Measurements from ENCODE around the gene LRIG1.

LRIG1 gene

DNA sequence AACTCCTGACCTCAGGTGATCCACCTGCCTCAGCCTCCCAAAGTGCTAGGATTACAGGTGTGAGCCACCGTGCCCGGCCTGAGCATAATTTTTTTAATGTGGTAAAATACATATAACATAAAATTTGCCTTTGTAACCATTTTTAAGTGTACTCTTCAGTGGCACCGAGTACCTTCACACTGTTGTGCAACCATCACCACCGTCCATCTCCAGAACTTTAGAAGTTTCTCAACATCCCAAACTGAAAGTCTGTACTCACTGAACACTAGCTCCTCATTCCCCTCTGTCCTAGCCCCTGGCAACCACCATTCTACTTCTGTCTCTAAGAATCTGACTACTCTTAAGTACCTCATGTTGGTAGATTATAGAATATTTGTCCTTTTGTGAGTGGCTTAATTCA, 35.2 kb downstream of the LRIG1 start:
- DNase-seq: no peak

DNA sequence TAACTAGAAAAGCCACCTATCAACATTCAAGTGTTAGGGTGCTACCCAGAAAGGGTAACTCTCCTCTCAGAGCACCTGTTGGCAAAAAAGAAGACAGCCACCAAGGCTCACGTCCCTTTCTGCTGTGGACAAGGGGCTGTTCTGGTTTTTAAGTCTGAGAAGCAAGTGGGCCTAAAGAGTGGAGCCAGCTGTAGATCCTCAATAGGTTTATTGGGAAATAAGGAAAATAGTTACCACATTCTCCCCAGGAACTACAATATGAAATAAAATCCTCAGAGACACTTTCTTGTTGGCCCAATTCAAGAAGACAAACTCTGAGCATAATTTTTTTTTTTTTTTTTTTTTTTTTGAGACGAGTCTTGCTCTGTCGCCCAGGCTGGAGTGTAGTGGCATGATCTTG, 35.8 kb downstream of the LRIG1 start:
- no peak for DNase-seq

DNA sequence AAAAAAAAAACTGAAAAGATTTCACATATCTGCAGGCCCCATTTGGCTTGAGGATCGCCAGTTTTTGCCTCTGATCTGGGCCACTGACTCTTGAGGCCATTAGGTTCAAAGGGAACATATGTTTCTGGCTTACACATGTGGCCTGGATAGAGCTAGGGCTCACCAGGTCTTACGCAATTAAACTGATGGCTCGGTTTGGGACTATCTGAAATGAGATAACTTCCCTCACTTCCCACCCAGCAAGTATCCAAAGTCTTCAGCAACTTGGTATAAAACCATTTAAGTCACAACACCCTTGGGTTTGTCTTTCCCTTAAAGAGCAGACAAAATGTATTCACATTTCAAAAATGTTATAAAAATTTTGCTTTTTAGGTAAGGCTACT, 36.3 kb downstream of the LRIG1 start:
- DNase-seq: no peak

DNA sequence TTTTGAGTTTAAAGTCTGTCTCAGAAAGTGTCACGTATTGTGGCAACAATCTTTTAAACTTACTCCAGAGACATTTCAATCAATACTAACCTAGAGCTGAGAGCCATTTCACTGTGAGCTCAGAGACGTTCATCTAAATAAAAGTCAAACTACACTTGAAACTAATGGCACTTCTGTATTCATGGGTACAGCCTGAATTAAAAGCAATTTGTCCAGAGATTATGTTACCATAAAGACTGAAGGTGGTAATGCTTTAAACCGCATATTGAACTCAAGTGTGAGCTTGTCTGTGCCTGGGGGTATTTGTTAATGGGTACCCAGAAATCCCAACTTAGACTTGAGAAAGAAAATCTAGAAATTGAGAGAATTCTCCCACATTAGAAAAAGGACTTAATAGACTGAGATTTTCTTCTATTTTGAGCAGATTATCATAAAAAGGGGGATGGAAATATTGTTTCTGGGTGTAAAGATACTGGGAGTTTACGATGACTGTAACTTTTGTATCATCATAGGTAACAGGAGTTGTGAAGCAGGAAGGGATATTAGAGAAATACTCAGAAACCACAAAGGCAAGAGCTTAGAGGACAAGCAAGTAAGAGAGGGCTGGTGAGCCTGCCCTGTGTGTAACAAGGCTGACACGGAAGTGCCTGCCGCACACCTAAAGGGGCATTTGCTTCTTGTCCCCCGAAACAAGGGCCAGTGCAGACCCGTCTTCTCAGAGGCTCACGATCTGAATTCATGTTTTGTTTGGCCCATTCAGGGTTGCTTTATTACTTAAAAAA, 36.9 kb downstream of the LRIG1 start:
- DNase-seq: no peak

DNA sequence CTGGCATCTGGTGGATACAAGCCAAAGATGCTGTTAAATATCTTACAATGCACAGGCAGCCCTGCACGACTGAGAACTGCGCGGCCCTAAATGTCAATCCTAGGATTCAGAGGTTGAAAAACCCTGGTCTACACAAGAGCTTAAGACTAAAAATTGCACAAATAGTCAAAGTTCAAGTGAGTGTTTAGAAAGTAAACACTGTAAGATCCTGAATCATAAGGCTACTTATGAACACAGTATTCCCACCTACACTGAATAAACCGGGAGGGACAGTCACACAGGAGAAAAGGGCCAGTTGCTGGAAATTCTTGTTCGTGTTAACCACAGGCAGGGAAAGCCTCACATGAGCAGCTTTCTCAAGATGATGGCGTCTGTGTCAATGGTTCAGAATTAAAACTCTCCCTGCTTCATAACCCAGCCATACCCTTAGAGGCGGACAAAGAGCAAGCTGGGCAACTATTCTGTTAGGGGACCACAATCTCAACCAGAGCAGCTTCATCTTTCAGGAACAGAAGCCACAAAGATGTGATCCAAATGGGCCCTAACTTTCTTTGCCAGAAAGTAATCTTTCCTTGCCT, 37.7 kb downstream of the LRIG1 start:
- DNase-seq: no peak

DNA sequence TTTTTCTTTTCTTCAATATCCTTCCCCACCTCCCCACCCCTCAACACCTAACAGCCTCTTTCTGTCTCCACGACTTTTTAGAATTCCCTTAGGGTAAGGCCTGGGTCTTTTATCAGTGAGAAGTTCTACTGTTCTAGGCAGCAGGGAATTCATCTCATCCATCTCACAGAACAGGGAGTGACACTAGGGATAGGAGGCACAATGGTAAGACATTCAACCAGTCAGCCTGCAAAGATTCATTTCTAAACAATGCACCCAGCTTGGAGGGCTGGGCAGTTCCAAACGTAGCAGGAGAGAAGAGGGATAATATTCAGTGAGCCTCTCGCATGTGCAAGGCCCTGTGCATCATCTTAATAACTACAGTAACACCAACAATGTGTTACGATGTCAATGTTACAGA, 43.6 kb downstream of the LRIG1 start:
- no peak for DNase-seq

DNA sequence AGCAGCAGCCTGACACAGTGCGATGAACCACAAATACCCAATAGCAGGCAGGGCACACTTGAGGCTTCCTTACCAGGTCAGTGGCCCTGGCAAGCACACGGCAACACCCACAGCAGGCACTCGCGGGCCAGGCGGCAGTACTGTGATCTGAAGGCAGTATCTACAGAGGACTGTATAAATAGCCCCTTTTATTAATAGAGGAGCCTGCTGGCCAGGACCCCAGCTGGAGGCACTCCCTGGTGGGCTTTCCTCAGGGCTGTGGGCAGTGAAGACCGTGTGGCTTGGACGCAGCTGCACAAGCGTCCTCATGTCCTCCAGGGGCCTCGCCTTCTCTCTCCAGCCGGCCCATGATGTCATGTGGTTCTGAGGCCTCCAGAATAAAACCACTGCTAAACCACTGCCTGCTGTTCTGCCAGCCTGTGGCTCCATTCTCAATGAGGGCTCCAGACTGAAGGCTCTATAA, 44.1 kb downstream of the LRIG1 start:
- no peak for DNase-seq

DNA sequence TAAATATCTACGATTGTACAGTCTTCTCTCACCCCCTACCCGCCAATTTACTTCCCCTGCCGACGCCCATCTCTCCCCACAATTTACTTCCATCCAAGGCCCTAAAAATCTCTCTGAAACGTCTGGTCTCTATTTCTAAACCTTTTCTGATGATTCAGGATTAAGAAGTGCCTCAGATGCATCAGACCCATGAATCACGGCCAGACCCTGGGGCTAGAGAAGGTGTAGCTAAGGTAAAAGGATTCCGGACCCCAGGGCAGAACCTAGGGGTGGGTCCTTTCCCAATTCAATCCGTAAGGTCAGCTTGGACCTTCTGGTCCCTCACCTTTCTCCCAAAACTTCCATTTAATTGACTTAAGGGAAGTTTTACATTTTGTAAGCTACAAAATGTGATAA, 46.4 kb downstream of the LRIG1 start:
- no peak for DNase-seq

DNA sequence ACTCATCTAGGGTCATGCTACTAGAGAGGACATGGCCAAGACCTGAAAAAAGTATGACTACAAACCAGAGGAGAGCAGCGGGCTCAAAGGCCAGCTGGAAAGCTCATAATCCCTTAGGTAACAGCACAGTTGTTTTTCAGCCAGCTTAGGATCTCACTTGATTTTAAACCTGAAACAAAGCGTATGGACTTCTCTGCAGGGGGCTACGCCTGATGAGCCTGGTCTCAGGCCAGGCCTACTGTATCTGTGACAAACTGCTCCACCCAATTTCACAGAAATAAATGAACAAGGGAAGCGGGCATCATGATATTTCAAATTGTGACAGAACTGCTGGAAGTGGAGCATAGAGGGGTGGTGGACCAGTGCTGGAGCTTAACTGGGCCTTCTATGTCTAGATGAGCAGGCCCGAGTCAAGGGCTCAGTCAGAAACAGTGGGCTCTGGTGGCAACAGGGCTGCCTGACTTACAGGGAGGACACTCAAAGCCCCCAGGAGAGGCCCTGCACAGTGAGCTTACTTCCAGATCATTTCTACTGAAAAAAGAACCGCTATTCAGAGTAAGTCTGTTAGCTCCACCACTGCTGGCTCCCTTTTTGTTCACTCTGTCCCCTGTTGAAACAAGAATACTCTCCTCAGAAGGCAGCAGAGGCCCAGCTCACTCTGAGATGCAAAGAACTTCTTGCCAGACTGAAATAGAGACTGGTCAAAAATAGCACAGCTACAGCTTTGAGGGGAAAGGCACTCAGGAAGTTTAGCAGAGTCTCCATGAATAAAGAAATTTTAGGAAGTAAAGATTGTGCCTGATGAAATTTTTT, 47.0 kb downstream of the LRIG1 start:
- DNase-seq: no peak

DNA sequence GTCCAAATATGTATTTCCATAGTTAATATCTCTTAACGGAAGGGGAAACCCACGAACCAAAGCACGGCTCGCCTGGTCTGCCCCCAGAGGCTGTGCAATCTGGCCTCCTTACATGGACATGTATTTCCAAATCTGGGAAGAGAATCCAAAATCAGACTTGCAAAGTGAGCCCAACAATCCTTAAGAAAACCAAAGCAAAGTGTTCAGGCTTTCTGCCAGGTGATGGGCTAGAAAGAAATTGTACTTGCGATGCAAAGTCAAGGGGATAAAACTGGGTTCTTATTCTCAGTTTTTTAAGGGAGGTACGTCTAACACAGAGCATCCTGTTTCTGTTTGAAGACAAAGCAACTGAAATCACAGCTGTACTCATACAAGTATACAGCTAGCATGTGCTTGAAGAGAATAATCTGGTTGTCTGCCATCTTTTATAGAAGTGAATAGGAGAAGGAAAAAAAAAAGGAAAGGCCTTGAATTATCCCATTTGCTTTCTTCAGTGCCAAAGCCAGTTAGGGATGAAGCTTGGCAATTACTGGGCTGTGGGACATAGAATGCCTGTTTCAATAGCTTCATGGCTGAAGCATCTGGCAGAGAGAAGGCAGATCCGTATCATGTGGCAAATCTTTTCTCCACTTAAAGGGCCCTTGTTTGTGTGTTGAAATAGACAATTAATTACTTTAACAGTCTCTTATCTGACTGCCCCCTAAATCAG, 48.4 kb downstream of the LRIG1 start:
- DNase-seq: peak; percentile 43

DNA sequence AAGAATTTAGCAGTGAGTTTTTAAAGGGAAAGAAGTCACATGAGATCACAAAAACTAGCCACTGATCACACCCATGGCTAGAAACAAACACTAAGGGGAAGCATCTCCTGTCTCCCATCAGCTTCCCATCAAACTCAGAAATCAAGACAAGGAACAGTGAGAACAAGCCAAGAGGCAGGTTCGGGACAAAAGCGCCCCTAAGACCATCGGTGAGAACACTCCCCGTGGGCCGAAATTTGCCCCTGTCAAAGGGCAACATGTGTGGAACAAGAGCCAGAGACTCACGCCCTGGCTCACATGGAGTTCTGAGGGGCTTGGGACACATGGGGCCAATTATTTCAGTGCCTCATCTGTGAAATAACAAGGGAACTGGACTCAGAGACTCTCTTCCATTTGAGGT, 49.1 kb downstream of the LRIG1 start:
- DNase-seq: no peak

DNA sequence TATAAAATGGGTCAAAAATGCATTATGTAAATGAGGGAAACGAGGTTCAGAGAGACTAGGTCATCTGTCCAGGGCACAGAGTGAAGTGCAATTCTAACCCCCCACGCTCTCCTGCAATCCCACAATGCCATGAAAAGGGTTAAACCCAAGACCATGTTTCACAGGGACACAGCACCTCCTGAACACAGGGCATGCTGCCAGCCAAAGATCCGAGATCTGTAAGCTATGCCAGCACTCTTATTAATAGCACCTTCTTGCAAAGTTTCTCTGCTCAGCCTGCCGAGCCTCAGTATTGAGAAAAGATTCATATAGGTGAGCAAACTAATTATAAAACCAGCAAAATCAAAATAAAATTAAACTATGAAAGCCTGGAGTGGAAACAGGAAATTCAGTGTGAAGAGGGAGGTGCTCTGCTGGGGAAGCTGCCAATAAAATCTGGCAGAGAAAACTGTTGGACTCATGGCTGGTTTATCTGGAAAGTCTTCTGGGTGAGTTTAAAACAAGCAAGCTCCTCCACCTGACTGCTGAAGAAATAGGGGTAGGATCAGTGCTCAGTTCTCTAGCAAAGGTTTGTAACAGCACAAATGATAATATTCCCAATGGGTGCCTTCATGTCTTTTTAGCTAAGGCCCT, 50.3 kb downstream of the LRIG1 start:
- no peak for DNase-seq

DNA sequence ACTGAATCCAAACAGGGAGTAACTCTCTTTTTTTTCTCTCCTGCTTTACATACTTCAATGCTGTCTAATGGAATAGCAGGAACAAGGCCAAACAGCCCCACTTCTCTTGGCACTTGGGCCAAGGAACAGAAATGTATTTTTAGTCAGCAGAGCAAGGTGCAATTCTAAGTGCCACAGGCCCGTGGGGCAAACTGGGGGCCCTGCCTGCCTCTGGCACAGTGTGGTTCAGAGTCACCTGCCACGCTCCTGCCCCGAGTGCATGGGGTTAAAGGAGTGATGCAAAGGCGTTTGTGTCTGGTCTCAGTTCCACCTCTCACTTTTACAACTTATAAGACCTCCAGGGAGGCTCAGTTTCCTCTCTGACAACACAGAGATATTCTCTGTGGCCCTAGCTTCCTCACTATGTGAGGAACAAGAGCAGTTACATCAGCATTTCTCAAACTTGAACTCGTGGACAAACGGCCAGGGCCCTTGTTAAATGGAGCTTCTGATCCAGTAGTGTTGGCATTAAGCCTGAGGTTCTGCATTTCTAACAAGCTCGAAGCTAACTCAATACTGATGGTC, 51.3 kb downstream of the LRIG1 start:
- DNase-seq: no peak

DNA sequence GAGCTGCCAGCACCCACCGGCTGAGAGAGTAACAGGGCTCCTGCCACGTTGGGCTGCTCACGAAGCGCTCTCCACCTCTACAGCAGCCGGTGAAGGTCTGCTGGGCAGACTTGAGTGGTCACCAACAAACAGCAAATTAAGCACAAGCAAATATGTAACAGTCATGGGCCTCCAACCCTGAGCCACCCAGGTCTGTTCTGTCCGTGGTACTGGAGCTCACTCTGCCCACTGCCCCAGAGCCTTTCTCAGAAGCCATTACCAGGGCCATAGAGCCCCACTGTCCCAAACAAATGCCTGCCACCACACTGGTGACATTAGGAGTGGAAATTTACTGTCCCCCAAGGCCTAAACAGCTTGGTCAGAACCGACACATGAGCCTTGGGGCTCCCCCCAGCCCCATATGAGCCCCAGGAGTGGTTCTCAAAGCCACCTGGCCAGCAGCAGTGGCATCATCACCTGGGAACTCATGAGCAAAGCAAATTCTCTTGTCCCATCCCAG, 56.6 kb downstream of the LRIG1 start:
- DNase-seq: no peak

DNA sequence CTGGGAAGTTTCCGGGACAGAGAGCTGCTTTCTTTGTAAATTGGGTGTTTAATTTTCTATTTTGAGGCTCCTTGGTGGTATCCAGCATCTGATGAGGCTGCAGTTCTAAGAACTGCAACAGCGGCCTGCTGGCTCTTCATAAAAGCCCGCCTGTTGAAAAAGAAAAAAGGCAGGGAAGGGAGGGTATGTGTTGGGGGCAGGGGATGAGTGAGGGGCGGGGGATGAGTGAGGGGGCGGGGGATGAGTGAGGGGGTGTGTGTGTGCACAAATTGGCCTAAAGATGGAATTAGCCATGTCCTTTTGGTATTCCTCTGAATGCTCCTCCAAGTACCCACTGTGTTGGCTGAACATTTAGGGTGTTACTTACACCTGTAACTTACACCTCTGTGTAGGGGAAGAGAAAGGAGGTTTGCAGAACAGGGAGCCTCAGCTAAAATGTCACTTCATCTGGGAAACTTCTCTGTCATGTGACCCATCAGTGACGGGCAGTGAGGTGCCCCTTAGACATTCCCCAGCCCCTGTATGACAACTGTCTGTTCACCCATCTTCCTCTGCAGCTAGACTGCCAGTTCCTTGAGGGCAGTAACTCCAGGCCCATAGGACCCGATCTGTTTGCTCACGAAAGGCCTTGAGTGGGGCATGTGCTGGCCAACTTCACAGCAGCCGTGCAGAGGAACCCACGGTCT, 57.6 kb downstream of the LRIG1 start:
- no peak for DNase-seq

DNA sequence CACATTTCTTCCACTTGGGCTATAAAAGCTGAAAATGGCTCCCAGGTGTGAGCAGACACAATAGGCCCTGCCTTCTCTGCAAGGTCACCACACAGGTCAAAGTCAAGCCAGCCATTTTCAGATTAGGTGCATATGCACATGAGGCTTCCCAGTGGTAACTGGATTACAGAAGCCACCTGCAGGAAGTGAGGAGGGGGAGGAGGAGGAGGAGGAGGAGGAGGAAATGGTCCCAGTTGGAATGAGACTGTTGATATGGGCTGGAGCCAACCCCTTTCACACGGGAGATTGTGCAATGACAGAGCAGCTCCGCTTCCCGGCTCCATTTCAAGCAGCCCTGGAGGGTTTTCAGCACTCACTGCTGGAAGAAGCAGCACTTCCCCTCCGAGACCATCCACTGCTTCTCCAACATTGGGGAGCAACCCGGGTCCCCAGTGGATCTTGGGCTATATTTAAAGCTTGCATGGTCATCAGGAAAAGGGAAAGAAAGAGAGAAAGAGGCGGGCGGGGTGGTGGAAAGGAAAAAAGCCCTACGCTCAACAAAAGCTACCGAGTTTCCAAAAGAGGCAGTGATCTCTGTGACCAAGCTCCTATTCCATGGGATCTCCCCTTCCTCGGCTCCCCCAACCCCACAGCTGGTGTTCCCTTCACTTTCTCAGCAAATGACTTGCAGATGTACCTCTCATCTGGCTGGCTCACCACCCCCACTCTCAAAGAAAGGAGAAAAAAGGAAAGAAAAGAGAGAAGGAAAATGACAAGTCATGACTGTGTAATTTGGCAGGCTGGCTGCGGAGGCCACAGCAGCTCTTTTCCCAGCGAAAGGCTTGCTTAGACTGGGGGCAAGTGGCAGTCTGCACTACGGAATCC, 58.3 kb downstream of the LRIG1 start:
- DNase-seq: no peak

DNA sequence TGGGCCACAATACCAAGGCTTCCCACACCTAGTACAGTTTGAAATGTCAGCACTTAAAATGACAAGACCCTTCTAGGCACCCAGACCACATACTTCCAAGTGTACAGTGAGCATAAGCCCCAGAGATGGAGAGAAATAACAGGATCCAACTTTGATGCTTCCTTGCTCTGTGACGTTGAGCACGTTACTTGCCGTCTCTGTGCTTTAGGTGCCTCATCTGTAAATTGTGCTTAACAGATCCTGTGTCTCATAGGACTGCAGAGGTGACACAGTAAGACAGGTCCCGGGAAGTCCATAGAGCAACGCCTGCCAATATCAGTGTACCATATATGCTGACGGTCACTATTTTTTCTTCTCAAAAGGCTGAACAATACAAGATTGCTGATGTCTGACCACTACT, 59.1 kb downstream of the LRIG1 start:
- DNase-seq: no peak

DNA sequence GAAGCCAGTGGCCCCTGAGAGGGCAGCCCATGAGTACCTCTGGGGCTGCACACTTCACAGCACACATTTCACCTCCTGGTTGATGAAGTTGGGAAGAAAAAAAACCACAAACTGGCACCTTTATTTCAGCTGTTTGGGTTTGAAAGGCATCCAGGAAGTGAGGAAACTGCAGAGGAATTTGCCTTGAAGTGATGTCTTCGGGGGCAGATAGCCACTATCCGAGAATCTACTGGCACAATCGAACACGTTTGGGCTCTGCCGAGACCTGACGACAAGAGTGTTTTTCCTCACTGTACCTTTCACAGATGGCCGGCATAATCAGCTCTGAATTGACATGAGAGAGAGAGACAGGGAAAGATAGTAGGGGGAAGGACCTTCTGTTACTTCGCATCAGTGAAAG, 59.7 kb downstream of the LRIG1 start:
- DNase-seq: peak; percentile 59

DNA sequence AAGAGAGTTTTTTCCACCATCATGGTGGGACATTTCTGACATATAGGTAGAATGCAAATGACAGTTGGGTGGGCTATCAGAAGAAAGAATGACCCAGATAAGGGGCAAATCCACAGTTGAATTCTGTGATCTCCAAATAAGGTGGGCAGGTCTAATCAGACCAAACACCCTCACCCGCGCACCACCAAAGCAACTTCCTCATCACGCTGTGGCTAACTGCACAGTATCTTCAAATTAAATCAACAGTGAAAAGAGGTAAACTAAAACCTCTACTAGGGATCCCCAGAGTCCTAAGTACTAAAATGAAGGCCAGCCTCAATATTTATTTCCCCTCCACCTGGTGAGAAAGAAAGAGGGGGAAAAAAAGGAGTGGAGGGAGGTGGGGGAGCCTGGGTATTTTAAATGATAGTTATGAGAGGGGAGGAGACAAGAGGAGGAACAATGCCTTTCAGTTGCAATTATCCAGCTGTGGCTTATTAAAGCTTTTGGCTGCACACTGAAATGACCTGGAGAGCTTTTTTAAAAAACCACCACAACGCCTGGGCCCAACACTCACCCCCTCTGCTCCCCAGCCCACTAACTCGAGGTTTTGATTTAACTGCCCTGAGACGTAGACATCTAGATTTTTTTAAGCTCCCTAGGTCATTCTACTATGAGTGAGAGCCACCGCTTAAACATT, 61.0 kb downstream of the LRIG1 start:
- DNase-seq: no peak

DNA sequence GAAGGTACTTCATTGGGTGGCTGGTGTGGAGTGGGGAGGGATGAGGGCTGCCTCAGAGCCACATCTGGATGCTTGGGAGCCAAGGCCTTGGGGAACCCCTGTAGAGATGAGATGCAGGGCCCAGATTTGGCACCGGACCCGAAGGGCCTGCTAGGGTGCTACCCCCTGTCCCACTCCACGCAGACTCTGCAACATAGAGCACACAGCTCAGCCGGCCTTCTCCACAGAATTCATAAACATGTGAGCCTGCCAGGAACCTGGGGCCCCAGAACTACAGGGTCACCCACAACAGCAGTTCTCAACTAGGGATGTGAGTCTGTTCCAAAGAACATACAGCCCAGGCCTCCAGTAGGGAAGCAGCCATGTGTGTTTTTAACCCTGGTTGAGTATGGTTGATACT, 62.8 kb downstream of the LRIG1 start:
- no peak for DNase-seq
